PFSK-1 (cell line): ENCODE measurements around the gene LRGUK.

Experiments used
- FOXP2 ChIP-seq: optimal IDR thresholded peaks from 2 replicates; pipeline ENCODE3; 2011; ENCODE audit warnings: borderline replicate concordance, control low read depth, inconsistent platforms; ENCODE audit not compliant: insufficient read depth; ENCODE audit errors: extremely low read length, extremely low read depth
- POLR2AphosphoS5 ChIP-seq: IDR thresholded peaks from 2 replicates; pipeline ENCODE4 v1.6.1; 2012; ENCODE audit warnings: low read depth, mild to moderate bottlenecking, control low read depth, low read length, moderate library complexity
- REST ChIP-seq, 2 experiments: IDR thresholded peaks; 2 replicates each; pipeline versions ENCODE4 v1.6.1 to v1.8.0; 2011 to 2012; ENCODE audit warnings: low read depth in 2 of 2, low read length in 2 of 2, control low read depth in 1 of 2, inconsistent platforms in 1 of 2, mild to moderate bottlenecking in 1 of 2, moderate library complexity in 1 of 2; ENCODE audit not compliant: insufficient read depth in 1 of 2

DNA sequence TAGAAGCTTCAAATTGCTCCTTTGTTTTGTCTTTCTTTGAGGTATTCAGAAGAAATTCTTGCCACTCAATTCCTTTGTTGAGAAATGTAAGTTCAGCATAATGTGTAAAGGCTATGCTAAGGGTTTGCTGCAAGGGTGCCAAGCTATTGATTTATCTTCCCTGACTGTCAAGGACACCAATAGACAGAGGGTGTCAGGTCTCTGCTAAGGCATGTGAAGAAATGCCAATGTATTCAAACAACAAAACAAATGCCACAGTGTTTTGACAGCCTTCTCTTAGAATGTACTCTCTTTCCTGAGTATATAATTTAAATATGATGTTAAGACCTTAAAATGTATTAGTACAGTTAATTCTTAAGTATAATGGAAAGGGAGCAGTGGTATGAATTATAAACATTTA, 62.4 kb downstream of the LRGUK start:
- TF ChIP-seq POLR2AphosphoS5, result no peak
- TF ChIP-seq REST (IDR thresholded peaks at IDR 0.05; ENCODE audit: insufficient read depth in 1 of 2, low read depth in 2 of 2, low read length in 2 of 2), result no peak
- TF ChIP-seq FOXP2, result no peak
